LNCaP clone FGC (cell line): ENCODE data around the gene IQSEC3.
"Not testable (repeated sequence)": the region's sequence is repeated elsewhere in the genome, so short reads cannot be mapped to it uniquely, and the experiment has no call there.

Experiments used
- DNase-seq: peaks from one replicate; pipeline ENCODE4 v3.0.0-alpha.2; 2011; ENCODE audit warnings: low read depth
- H3K4me3 ChIP-seq: 2 replicates; pipeline ENCODE4 v1.5.1; 2011; ENCODE audit warnings: mild to moderate bottlenecking, low read depth, low read length, control low read depth
- CTCF ChIP-seq: IDR thresholded peaks from 2 replicates; pipeline ENCODE4 v1.5.1; 2012; ENCODE audit warnings: mild to moderate bottlenecking; ENCODE audit not compliant: control insufficient read depth, insufficient read depth; ENCODE audit errors: extremely low read depth

Gene IQSEC3

GRCh38 chr12:77769-78383 lies 11.3 kb downstream of the IQSEC3 start:
- DNase-seq, H3K4me3 ChIP-seq: not testable (repeated sequence)

GRCh38 chr12:78981-79380 lies 12.4 kb downstream of the IQSEC3 start:
- TF ChIP-seq CTCF: no peak
- no peak for DNase-seq
- no peak overlapping the region for H3K4me3 ChIP-seq

- TF ChIP-seq CTCF: no peak
- H3K4me3 ChIP-seq: no peak overlapping the region
- DNase-seq: no peak
Measured at GRCh38 chr12:80681-81190, 14.2 kb downstream of the IQSEC3 start.

GRCh38 chr12:82740-83139 lies 16.2 kb downstream of the IQSEC3 start:
- no peak for DNase-seq
- TF ChIP-seq CTCF: no peak
- no peak overlapping the region for H3K4me3 ChIP-seq

- no peak for DNase-seq
- TF ChIP-seq CTCF: no peak
- H3K4me3 ChIP-seq: no peak overlapping the region
Measured at GRCh38 chr12:84056-84455, 17.5 kb downstream of the IQSEC3 start.

GRCh38 chr12:85191-85666 lies 18.7 kb downstream of the IQSEC3 start:
- no peak for TF ChIP-seq CTCF
- no peak overlapping the region for H3K4me3 ChIP-seq
- DNase-seq: no peak

GRCh38 chr12:87315-87714 lies 20.7 kb downstream of the IQSEC3 start:
- no peak overlapping the region for H3K4me3 ChIP-seq
- no peak for DNase-seq
- no peak for TF ChIP-seq CTCF

GRCh38 chr12:87856-88255 lies 21.3 kb downstream of the IQSEC3 start:
- DNase-seq: no peak
- no peak for TF ChIP-seq CTCF

More at GRCh38 chr12:87856-88255, 21.3 kb downstream of the IQSEC3 start:
- no peak overlapping the region for H3K4me3 ChIP-seq
